SIG-M5 treated with dmso at 0.1 percent for 504 hours (cell line): ENCODE results near the gene ZNF366.

Experiments
- DNase-seq: peaks from one replicate; lab custom pipeline; 2025; ENCODE audit not compliant: unreplicated experiment; lab: John Stamatoyannopoulos, UW

ZNF366 gene

DNA sequence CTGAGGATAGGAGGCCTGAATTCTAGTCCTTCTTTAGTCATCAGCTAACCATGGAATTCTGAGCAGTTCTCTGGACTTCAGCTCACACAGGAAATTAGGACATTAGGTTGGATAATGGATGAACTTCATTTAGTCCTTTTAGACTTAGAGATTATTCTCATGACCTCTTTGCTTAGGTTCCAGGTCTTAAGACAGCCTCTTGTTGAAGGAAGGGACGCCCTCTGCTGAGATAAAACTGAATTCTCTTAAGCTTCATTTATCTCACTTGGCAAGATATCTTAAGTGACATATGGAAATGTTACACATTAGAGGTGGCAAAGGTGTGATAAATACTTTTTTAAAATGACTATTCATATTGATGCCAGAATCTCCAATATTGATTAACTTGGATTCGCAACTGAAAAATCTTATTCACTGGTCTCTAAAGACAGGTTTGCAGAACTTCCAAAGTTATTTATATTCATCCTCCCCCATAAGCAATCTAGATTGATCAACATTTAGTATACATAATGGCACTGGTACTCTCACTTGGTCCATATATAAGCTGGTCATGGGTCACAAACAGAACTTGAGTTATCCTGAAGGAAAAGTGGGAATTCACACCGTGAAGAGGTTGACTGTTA lies 16.9 kb upstream of the ZNF366 start:
- peak; percentile 74 for DNase-seq

DNA sequence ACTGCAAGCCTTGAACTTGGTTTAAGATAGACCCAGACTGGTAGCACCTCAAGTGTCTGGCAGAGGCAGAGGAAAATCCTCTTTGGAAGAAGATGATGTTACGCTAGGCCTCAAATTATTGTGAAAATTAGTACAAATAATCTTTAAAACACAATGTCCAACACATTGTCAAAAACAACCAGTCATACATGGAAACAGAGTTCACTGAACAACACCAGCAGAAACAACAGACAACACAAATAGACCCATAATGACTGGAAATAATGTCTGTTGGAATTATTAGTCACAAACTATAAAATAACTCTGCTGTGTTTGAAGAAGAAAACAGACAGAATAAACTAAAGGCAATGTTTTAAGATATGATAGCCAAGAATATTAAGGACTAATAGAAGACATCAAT lies 15.4 kb upstream of the ZNF366 start:
- no peak for DNase-seq

DNA sequence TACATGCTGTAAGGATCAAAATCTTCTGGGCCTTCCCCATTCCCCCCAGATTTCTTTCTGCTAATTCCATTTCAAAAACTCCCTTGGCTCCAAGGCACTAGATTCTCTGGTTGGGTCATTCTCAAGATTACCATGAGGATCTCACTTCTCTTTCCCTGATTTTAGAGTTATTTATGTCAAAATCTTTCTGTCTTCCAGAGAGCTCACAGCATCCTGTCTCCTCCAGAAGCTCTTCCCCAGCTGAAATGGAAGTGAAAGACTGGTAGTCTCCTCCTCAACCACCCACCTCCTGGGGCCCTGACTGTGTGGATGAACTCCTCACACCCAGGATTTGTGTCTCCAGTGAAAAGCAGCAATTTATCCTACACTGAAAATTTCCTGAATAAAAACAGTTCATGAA lies 11.9 kb upstream of the ZNF366 start:
- DNase-seq, result no peak

DNA sequence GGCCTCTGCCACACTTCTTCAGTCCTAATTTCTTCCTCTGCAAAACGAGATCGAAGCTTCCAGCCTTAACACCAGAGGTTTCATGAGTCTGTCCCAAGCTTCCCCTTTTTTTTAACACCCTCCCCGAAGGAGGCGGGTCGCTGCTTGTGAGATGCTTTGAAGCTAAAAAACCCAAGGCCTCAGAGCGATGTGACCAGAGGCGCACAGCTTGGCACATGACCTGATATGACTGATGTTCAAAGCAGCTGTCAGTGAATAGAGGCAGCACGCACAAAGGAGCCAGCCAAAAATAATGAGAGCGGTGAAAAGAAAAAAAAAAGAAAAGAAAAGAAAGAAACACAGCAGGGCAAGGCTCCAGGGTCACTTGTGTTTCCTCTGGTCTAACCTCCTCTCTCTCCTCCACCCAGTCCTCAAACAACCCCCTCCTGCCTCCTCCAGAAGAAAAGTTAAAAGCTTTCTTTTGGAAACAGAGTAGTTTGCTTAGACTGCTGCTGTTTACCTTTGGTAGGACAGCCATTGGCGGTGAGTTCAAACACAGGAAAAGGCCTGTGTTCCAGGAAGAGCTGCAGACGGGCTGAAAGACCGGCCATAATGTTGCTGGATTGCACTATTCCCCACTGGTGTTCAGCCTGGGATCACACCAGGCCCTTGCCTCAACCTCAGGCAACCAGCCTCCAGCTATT lies 10.9 kb upstream of the ZNF366 start:
- DNase-seq, result peak; percentile 84

DNA sequence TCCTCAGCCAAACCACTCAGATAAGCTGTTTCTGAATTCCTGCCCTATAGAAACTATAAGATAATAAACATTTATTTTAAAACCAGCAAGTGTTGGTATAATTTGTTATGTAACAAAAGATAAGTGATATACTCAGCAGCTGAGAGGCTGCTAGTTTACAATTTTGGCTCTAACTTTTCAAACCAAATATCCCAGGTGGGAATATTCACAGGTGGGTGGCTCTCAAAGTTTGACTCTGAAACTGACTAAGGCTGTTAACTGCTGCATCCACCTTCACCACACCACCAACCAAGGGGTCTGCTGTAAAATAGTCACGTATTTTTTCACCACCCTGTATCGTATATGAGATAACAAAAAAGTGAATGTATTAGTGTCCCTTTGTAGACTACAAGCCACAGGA lies 9.7 kb upstream of the ZNF366 start:
- no peak for DNase-seq

DNA sequence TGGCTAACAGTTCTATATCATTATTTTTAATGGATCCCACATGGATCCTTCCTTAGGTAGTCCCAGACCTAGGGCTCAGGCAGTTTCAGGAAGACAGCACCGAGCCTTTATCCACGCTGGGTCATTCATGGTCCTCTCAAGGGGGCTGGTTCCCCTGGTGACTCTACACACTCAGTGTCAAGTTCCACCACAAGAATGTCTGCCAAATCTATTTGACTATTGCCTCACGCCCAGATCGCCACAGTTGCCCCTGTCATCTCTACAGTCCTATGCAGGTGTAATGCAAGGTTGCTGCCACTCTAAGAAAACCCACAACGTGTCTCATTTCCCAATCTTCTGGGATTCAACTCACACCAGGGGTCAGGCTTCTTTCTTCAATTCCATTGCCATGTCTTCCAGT lies 8.0 kb upstream of the ZNF366 start:
- DNase-seq, result no peak

DNA sequence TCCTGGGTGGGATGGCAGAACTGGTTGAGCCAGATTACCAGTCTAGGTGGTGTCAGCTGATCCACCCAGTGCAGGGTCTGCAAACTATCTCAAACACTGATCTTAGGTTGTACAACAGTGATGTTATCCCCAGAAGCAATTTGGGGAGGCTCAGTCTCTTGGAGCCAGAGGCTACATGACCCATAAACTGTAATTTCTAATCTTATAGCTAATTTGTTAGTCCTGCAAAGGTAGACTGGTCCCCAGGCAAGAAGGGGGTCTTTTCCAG lies 5.3 kb upstream of the ZNF366 start:
- no peak for DNase-seq

DNA sequence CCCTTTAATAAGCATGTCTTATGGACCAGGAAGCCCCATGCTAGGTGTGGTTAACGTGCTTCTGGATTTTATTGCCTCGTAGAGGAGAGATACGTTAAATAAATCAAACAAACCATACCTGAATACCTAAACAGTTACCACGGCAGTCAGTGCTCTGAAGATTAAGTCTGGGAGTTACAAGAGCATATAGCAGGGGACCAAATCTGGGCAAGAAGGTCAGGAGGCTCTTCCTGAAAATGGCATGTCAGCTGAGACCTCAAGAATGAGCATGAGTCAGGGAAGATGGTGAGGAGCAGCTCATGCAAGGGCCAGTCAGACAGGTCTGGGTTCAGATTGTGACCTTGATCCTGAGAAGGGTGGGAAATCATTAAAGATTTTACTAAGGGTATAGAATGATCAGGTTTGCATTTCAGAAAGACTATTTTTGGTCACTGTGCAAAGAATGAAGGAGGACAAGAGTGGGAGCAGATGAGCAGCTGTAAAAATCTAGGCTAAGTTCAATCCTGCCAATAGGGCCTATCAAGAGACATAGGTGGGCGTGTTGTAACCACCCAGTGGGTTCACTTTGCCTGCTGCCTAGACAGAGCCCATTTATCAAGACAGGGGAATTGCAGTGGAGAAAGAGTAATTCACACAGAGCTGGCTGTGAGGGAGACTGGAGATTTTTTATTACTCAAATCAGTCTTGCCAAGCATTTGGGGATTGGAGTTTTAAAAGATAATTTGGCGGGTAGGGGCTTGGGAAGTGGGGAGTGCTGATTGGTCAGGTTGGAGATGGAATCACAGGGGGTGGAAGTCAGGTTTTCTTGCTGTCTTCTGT lies 4.8 kb upstream of the ZNF366 start:
- DNase-seq, result no peak

DNA sequence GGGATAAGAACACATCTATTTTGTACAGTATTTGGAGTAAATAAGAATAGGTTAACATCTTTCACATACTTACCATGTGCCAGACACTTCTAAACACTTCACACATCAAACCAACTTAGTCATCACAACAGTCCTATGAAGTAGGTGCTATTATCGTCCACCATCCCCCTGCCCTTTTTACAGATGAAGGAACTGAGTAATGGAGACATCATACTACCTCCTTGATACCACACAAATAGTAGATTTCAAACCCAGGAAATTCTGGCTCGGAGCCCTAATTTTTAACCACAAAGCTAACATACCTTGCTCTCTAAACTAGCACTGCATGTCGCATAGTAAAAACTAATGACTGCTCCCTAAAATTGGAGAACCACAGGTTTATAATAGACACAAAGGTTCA lies 4.2 kb upstream of the ZNF366 start:
- DNase-seq, result no peak

DNA sequence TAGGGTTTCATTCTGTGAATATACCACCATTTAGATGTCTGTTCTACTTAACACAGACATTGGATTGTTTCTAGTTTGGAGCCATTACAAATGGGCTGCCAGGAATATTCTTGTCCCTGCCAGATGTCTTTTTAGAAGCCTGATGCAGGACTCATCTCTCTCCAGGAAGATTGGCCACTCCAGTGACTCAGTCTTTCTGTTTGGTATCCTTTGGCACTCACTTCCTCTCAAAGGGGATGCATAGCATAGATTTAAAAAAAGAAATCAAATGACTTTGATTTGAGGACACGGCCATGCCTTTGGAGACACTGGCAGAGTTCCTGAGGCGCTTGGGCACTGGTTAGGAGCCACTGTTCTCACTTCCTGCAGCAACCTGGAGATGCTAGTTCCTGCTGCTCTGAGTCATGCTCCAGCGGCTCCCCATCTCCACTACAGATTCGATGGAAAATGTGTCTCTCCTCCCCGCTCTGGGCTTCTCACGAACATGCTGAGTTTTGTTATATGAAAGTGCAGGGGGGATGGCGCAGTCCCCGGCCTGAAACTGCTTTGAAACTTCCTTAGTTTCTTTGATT lies 3.5 kb upstream of the ZNF366 start:
- peak; percentile 2 for DNase-seq

DNA sequence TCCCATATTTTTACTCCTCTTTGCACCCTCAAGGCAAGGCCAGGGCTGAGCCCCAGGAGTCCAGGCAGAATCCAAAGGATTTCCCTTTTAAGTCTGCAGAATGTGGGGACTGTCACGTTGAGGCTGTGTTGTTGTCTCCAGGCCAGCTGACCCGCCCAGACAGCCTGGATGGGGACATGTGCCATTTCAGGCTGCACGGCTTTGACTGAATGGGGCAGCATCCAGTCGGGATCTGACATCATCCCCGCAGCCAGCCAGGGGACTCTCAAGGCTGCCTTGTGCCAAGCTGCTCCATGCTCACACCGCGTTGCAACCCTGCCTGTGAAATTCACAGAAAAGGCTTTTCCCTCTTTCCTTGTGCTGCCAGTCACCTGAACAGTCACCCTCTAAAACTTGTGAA lies 2.2 kb upstream of the ZNF366 start:
- DNase-seq, result no peak

DNA sequence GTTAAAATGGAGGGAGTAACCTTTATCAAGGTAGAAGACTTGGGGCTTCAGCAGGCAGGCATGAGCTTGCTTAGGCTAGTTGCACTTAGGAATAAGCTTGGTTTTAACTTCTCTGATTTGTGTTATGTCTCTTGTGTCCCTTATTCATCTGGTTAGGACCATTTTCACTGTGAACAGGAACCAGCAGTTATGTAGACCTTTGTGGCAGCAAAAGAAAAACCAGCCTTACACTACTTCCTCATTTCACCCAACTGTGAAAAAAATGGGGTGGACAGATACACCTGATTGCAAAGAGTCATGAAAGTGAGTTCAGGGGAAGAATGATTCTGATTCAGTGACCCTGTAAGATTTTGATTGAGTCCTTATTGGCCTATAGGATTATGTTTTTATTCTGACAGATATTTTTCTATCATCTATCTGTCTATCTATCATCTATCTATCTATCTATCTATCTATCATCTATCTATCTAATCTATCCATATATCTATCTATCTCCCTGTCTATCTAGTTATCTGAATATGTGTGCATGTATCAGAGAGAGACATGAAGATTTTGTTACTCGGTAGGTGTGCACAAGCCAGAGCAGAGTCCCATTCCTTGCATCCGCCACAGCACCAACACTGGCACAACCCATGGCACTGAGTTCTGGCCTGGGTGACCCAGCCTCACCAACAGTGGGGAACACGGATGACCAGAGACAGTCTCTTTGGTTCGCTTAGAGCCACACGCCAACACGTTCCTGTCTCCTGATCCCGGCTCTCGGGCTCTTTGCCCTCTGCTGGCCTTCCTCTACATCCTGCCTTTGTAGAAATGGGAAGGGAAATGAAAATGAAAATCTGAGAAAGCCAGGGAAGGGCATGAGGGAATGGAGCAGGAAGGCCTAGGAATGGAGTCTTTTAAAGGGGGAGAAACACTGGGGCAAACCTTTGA lies 1.3 kb upstream of the ZNF366 start:
- peak; percentile 80 for DNase-seq

DNA sequence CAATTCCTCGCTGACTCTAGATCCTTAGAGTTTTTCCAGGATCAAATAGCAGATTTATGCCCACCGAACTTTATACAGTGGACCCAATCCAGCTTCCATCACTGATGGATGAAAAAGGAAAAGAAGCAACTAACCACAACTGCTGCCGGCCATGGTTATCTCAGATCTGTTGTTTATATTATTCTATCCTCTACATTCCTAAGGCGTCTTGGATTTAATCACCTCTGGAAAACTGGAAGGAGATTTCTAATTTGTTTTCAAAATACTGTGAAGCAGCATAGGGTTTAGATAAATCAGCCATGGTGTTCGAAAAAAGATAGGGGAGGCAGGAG lies 663 bp upstream of the ZNF366 start:
- no peak for DNase-seq

DNA sequence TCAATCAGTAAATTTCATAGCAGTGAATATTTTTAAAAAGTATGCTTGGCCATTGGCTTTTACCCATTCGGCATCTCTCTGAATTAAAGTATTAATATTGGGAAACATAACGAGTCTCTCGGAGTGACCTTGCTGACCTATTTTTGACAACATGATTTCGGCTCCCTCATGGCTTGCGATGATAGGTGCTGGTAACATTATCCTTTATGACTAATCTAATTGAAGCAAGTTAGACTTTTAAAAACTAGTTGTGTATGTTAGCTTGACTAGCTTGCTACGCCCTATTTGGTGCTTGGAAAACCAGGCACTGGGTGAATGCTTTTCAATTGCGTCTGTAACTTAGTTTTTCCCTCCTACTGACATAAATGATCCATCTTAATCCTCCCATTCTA lies 1.1 kb downstream of the ZNF366 start:
- no peak for DNase-seq

DNA sequence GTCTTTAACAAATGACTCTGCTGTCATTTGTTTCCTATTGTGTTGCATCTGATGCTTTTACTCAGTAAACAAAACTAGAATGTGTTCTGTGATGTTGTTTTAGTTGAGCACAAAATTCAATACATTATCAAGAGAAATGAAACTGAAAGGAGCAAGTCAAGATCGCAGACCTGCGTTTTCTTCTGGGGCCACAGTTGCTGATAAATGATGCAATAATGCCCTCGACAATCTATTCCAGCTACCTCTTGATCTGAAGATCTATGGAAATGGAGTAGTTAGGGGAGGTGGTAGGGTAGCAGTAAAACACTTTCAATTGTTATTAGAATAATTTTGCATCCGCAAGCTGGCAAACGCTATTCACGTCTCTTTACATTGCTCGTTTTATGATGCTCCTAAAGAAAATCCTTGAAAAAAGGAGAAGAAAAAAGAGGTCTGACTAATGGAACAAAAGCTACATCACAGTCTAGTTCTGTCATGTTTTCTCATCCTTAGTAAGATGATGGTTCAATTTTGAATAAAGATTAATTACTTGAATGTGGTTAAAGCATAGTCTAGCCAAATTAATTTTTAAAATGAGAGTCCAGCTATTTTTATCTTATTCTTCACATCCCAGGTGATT lies 1.6 kb downstream of the ZNF366 start:
- DNase-seq, result peak; percentile 49

DNA sequence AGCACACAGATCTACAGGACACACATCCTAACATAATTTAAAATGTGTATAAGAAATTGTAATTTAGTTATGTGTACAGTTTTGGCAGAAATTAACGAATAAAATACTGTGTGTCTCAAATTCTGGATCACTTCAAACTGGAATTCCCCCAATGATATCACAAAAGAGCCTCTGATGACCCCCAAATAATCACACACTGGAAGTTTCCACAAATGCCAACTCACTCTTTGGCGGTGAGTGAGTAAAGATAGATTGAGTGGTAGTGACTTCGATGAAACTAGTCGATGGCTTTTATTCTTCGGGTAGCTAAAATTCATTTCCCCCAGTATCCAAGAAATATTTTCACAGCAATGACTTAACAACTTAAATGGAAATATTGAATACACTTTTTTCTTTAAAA lies 2.2 kb downstream of the ZNF366 start:
- DNase-seq, result no peak

DNA sequence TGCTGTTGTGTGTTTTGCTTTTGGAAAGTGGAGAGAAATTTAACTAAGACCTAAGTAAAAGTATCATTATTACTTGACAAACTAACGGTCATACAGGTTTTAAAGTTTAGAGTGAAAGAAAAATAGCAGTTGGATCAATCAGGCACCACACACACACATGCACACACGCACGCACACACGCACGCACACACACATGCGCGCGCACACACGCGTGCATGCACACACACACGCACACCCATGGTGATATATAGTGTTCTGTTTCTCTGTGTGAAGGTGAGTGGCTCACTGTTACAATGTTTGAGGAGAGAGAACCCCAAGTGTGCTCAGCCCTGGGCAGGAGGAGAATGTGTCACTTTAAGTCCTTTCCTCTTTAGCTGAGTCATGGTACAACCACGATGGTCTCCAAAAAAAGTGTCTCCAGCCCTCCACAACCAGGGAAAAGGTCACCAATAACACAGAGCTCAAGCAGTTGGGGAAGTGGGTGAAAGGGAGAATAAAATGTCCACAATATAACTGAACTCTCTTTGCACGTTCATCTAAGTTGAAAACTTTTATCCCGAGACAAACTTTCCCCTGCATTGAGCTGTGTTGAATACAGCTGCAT lies 3.2 kb downstream of the ZNF366 start:
- DNase-seq, result peak; percentile 62

DNA sequence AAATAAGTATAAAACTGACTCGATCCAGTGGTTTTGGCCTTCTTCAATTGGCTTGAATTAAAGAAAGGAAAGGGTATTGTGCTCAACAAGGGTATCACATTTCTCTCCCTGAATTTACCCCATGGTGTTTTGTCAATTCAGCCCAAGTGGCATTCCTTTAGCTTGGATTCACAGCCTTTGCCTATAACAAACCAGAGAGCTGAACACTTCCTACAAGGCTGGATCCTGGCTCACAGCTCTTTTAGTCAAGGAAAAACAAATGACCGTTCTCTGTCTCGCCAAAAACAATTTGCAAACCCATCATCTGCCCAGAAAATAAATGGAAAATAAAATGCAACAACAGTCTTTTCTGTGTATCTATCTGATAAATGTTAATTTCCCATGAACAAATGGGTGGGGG lies 5.7 kb downstream of the ZNF366 start:
- DNase-seq, result no peak

DNA sequence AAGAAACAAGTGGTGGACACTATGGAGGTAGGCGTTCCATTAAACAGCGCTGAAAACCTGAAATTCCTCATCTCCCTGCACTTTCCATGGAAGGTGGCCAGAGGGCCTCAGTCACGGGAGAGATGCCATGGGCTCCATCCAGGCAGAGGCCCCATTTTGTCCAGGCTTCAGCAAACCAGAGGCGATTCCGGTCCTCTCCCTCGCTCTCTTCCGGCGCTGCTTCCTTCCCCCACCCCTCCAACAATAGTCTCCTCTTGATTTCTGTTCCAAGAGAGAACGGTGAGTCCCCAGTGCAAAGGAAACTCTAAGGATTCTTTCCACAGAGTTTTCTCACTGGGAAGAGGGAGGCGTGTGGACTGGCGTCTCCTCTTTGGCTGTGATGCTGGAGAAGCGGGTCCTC lies 7.5 kb downstream of the ZNF366 start:
- DNase-seq, result no peak

DNA sequence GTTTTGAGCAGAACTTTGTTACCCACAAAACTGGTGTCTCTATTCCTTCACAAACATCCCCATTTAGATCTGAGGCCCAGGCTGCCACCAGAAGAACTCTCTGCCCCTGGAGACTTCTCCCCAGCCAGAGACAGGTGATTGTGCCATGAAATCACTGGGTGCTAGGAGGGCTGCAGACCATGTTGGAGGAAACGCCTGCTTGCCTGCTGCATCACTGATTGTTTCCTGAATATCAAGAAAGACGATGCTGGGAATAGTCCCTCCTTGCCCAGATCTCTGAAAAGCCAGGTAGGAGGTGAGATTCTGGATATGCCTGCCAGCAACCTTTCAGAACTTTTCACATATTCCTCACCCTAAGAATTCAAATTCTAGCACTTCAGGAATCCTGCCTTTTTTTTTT lies 8.1 kb downstream of the ZNF366 start:
- no peak for DNase-seq
